ENCODE measurements around the gene GRIK4. TPM values are rescaled to one million over a fixed set of nuclear protein-coding genes. Genes with fewer than 3 reads are reported as not detected.

Gene GRIK4
- total and polyA plus RNA-seq, 2 donors (not counting 3 experiments of a cell fraction or from before 2014, with no cell fraction given): 0.81 to 1.6 TPM

DNA sequence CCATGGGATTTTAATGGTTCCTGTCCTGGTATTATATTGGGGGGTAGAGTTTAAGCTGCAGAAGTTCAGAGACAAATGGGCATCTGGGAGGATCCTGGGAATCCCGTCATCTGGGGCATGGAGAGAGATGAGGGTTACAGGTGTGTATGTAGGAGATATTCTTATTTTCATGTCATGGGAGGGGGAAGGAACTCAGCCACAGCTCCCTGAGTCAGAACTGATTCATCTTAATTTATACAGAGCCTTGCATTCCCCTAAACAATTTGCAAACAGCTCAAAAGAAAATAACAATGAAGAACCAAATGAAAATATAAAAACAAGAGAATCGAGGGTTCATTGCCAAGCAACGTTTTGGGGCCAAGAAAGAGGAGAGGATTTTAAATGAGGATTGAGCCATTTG, 356.4 kb downstream of the GRIK4 start:
- no peak overlapping the region for H3K9ac ChIP-seq (replicated peaks; ENCODE audit: extremely low read depth, insufficient read depth, low read length)
- CTCF ChIA-PET: interaction anchor here (0.9 kb wide), 1 partner anchor 61 kb away, joined by 3 read pairs; no protein-coding TSS in a partner anchor
- dilution Hi-C loops (cut with MboI; ENCODE audit: extremely low pct_ligation_motif_present, low sequenced_read_pairs) (no loop called here), intact Hi-C loops (cut with micrococcal nuclease) (no loop called here)
- DNase-seq (ENCODE audit: low read depth, low spot score) (no peak), FAIRE-seq (no peak)
- H3K27ac ChIP-seq (ENCODE audit: insufficient read depth, low read depth, low read length): no peak overlapping the region
- no peaks in the 10 kb centered on the region for H4K20me1 ChIP-seq (replicated peaks; ENCODE audit: control insufficient read depth, extremely low read depth, insufficient read depth, low read length)
- H3K79me2 ChIP-seq (ENCODE audit: control insufficient read depth, insufficient read depth, low read length): no peaks in the 10 kb centered on the region
- H3K9me3 ChIP-seq (replicated peaks; ENCODE audit: control insufficient read depth, insufficient read depth, low read length): no peaks in the 10 kb centered on the region
- no peak overlapping the region for H3K4me2 ChIP-seq (ENCODE audit: insufficient read depth, low read length)
- no peak overlapping the region for H3K4me3 ChIP-seq (replicated peaks in 1 of 3; ENCODE audit: insufficient read depth in 1 of 3, low read depth in 1 of 3, low read length in 3 of 3)
- no peaks in the 10 kb centered on the region for H3K4me1 ChIP-seq (ENCODE audit: control insufficient read depth, extremely low read depth, insufficient read depth, low read length)
- TF ChIP-seq GATA2 (IDR thresholded peaks at IDR 0.05; ENCODE audit: insufficient read depth, insufficient read length, low read depth, low read length) (no peak), MAX (IDR thresholded peaks at IDR 0.05; ENCODE audit: insufficient read depth, insufficient read length) (no peak), EZH2 (IDR thresholded peaks at IDR 0.05; ENCODE audit: borderline replicate concordance, low read depth, low read length, severe bottlenecking) (no peak), JUN (IDR thresholded peaks at IDR 0.05; ENCODE audit: borderline replicate concordance, insufficient read depth, insufficient read length, low read depth) (no peak), POLR2A (IDR thresholded peaks at IDR 0.05; ENCODE audit: low read depth, low read length) (no peak), MYC (IDR thresholded peaks at IDR 0.05; ENCODE audit: low read depth, low read length) (no peak), FOS (IDR thresholded peaks at IDR 0.05; ENCODE audit: borderline replicate concordance, insufficient read depth, low read length) (no peak), POLR2AphosphoS5 (IDR thresholded peaks at IDR 0.05; ENCODE audit: insufficient read depth, low read depth, low read length) (no peak), CTCF (IDR thresholded peaks at IDR 0.05; ENCODE audit: extremely low read depth in 1 of 2, insufficient read depth in 1 of 2, low read depth in 1 of 2, low read length in 2 of 2) (no peak)
- no peaks in the 10 kb centered on the region for H3K36me3 ChIP-seq (ENCODE audit: control insufficient read depth in 2 of 2, extremely low read depth in 1 of 2, insufficient read depth in 2 of 2, low read length in 2 of 2)
- POLR2A ChIA-PET: no interaction called here
- no TSS peak for BruUV-seq (replicated peaks)
- no peaks in the 10 kb centered on the region for H3K9me1 ChIP-seq (replicated peaks; ENCODE audit: control insufficient read depth, extremely low read depth, insufficient read depth, low read length)
- H2AFZ ChIP-seq (ENCODE audit: low read depth, low read length): no peak overlapping the region
- no peaks in the 10 kb centered on the region for H3K27me3 ChIP-seq (ENCODE audit: control insufficient read depth in 2 of 2, insufficient read depth in 2 of 2, low read length in 2 of 2)
